ENCODE measurements around the gene PCNA. TPM values are rescaled to one million over a fixed set of nuclear protein-coding genes. Genes with fewer than 3 reads are reported as not detected.

PCNA gene
- total and polyA plus RNA-seq, 2 experiments from 2014 or later = 353 to 428 TPM

- TF ChIP-seq ZNF462 (CRISPR knock-in tag; IDR thresholded peaks at IDR 0.05) (no peak), EZH2phosphoT487 (IDR thresholded peaks at IDR 0.05; ENCODE audit: unreplicated experiment) (no peak), NANOG (IDR thresholded peaks at IDR 0.05; ENCODE audit: borderline replicate concordance) (no peak), REST (IDR thresholded peaks at IDR 0.05; ENCODE audit: unreplicated experiment) (no peak), POLR2AphosphoS5 (IDR thresholded peaks at IDR 0.05; ENCODE audit: low read depth) (no peak), CREB1 (CRISPR knock-in tag; IDR thresholded peaks at IDR 0.05; ENCODE audit: low read depth) (no peak), CTCF (conservative IDR thresholded peaks at IDR 0.05; ENCODE audit: low read depth in 2 of 2) (peak in 1 of 2 experiments; percentile 22; a peak in 2 of 4 replicates), JUNB (IDR thresholded peaks at IDR 0.05; ENCODE audit: unreplicated experiment) (no peak)
- Histone ChIP-seq H4K20me1 (replicated peaks; ENCODE audit: insufficient read depth) (no peaks in the 10 kb centered on the region), H3K79me2 (replicated peaks; ENCODE audit: insufficient read depth) (no peaks in the 10 kb centered on the region), H3K4me3 (no peak overlapping the region), H3K9me2 (ENCODE audit: insufficient read depth) (no peaks in the 10 kb centered on the region), H3K27me3 (ENCODE audit: insufficient read depth) (no peaks in the 10 kb centered on the region), H3K27ac (ENCODE audit: low read depth) (no peak overlapping the region), H2AFZ (no peak overlapping the region), H3K4me1 (ENCODE audit: insufficient read depth) (no peaks in the 10 kb centered on the region), H3F3A (replicated peaks; ENCODE audit: low read depth) (no peaks in the 10 kb centered on the region), H3K36me3 (ENCODE audit: insufficient read depth) (no peaks in the 10 kb centered on the region), H3K4me2 (no peak overlapping the region)
- no peak overlapping the region for H3K4me3 Mint-ChIP-seq
- peaks cover 5% of the 10 kb centered on the region for H3K27me3 Mint-ChIP-seq (ENCODE audit: insufficient read depth, low read depth, poor library complexity)
- DNase-seq (ENCODE audit: low spot score) = no peak
- H3K36me3 Mint-ChIP-seq (ENCODE audit: low read depth) = no peaks in the 10 kb centered on the region
- peaks cover 16% of the 10 kb centered on the region for H3K4me1 Mint-ChIP-seq
- ATAC-seq = no peak
- H3K27ac Mint-ChIP-seq = no peak overlapping the region
- no peaks in the 10 kb centered on the region for H3K9me3 Mint-ChIP-seq
These were observed 49.7 kb downstream of the PCNA start for GRCh38 chr20:5070081-5070480.
